ENCODE results near the gene BDH2.

- TF ChIP-seq EZH2 (IDR thresholded peaks at IDR 0.05) (no peak), POLR2AphosphoS5 (IDR thresholded peaks at IDR 0.05; ENCODE audit: borderline replicate concordance, low read depth, low read length) (no peak)
Observed at GRCh38 chr4:103104886-103105285, 5.3 kb upstream of the BDH2 start.
